ENCODE data around the gene TYW1B. TPM values are rescaled to one million over a fixed set of nuclear protein-coding genes. Genes with fewer than 3 reads are reported as not detected.
"Not testable (repeated sequence)": the region's sequence is repeated elsewhere in the genome, so short reads cannot be mapped to it uniquely, and the experiment has no call there.

TYW1B gene
- total RNA-seq, 3 donors from 2014 or later, result 3.0 to 10.2 (median 7.2) TPM

GRCh38 chr7:72690177-72690576 lies 137.8 kb downstream of the TYW1B start:
- H3K27me3 ChIP-seq; DNase-seq (ENCODE audit: low spot score in 2 of 2); intact Hi-C loops (cut with DNase I; ENCODE audit: low total_unique reads); H3K4me1 ChIP-seq; H3K36me3 ChIP-seq; H3K9me3 ChIP-seq; H3K27ac ChIP-seq; H3K4me3 ChIP-seq: not testable (repeated sequence)

- H3K27me3 ChIP-seq; DNase-seq (ENCODE audit: low spot score in 2 of 2); H3K36me3 ChIP-seq: not testable (repeated sequence)
Measured at GRCh38 chr7:72689344-72689743, 138.7 kb downstream of the TYW1B start.

GRCh38 chr7:72681211-72681610 lies 146.8 kb downstream of the TYW1B start:
- H3K4me1 ChIP-seq; intact Hi-C loops (cut with DNase I; ENCODE audit: low total_unique reads); H3K36me3 ChIP-seq; H3K27ac ChIP-seq; H3K4me3 ChIP-seq; H3K9me3 ChIP-seq; H3K27me3 ChIP-seq; DNase-seq (ENCODE audit: low spot score in 2 of 2): not testable (repeated sequence)

More at GRCh38 chr7:72689344-72689743, 138.7 kb downstream of the TYW1B start:
- intact Hi-C loops (cut with DNase I; ENCODE audit: low total_unique reads); H3K4me3 ChIP-seq; H3K9me3 ChIP-seq; H3K27ac ChIP-seq; H3K4me1 ChIP-seq: not testable (repeated sequence)

- H3K4me3 ChIP-seq; H3K9me3 ChIP-seq; H3K27me3 ChIP-seq; H3K27ac ChIP-seq; DNase-seq (ENCODE audit: low spot score in 2 of 2); H3K36me3 ChIP-seq; H3K4me1 ChIP-seq; intact Hi-C loops (cut with DNase I; ENCODE audit: low total_unique reads): not testable (repeated sequence)
Measured at GRCh38 chr7:72676880-72677279, 151.1 kb downstream of the TYW1B start.

- H3K27ac ChIP-seq; H3K9me3 ChIP-seq; H3K27me3 ChIP-seq; intact Hi-C loops (cut with DNase I; ENCODE audit: low total_unique reads); DNase-seq (ENCODE audit: low spot score in 2 of 2); H3K4me1 ChIP-seq; H3K36me3 ChIP-seq; H3K4me3 ChIP-seq: not testable (repeated sequence)
Measured at GRCh38 chr7:72676086-72676690, 151.8 kb downstream of the TYW1B start.

GRCh38 chr7:72675686-72676085 lies 152.3 kb downstream of the TYW1B start:
- H3K4me1 ChIP-seq; H3K9me3 ChIP-seq; H3K36me3 ChIP-seq; H3K27me3 ChIP-seq; H3K27ac ChIP-seq; intact Hi-C loops (cut with DNase I; ENCODE audit: low total_unique reads); DNase-seq (ENCODE audit: low spot score in 2 of 2); H3K4me3 ChIP-seq: not testable (repeated sequence)

GRCh38 chr7:72674394-72674793 lies 153.6 kb downstream of the TYW1B start:
- Histone ChIP-seq H3K4me3 (no peak overlapping the region), H3K4me1 (no peaks in the 10 kb centered on the region), H3K9me3 (no peaks in the 10 kb centered on the region), H3K36me3 (no peaks in the 10 kb centered on the region), H3K27me3 (no peaks in the 10 kb centered on the region), H3K27ac (no peak overlapping the region)
- no peak for DNase-seq (ENCODE audit: low spot score in 2 of 2)
- intact Hi-C loops (cut with DNase I; ENCODE audit: low total_unique reads), result no loop called here
- TF ChIP-seq CTCF (IDR thresholded peaks at IDR 0.05) (no peak), POLR2A (IDR thresholded peaks at IDR 0.05) (no peak), POLR2AphosphoS5 (IDR thresholded peaks at IDR 0.05) (no peak)

- H3K4me3 ChIP-seq; H3K27ac ChIP-seq; H3K27me3 ChIP-seq; H3K9me3 ChIP-seq; DNase-seq (ENCODE audit: low spot score in 2 of 2); H3K36me3 ChIP-seq; intact Hi-C loops (cut with DNase I; ENCODE audit: low total_unique reads); H3K4me1 ChIP-seq: not testable (repeated sequence)
Measured at GRCh38 chr7:72670850-72671249, 157.2 kb downstream of the TYW1B start.

GRCh38 chr7:72668435-72668834 lies 159.6 kb downstream of the TYW1B start:
- intact Hi-C loops (cut with DNase I; ENCODE audit: low total_unique reads); H3K4me1 ChIP-seq; H3K27me3 ChIP-seq; H3K4me3 ChIP-seq; DNase-seq (ENCODE audit: low spot score in 2 of 2); H3K9me3 ChIP-seq; H3K27ac ChIP-seq; H3K36me3 ChIP-seq: not testable (repeated sequence)

- H3K27ac ChIP-seq; H3K36me3 ChIP-seq; intact Hi-C loops (cut with DNase I; ENCODE audit: low total_unique reads); DNase-seq (ENCODE audit: low spot score in 2 of 2); H3K9me3 ChIP-seq; H3K4me1 ChIP-seq; H3K27me3 ChIP-seq; H3K4me3 ChIP-seq: not testable (repeated sequence)
Measured at GRCh38 chr7:72667049-72667448, 161.0 kb downstream of the TYW1B start.

GRCh38 chr7:72648574-72648973 lies 179.4 kb downstream of the TYW1B start:
- H3K4me1 ChIP-seq; H3K9me3 ChIP-seq; H3K36me3 ChIP-seq; DNase-seq (ENCODE audit: low spot score in 2 of 2); H3K27ac ChIP-seq; H3K4me3 ChIP-seq; intact Hi-C loops (cut with DNase I; ENCODE audit: low total_unique reads); H3K27me3 ChIP-seq: not testable (repeated sequence)

- H3K4me3 ChIP-seq; H3K27ac ChIP-seq; H3K27me3 ChIP-seq; intact Hi-C loops (cut with DNase I; ENCODE audit: low total_unique reads); H3K9me3 ChIP-seq; DNase-seq (ENCODE audit: low spot score in 2 of 2); H3K36me3 ChIP-seq; H3K4me1 ChIP-seq: not testable (repeated sequence)
Measured at GRCh38 chr7:72643708-72644107, 184.3 kb downstream of the TYW1B start.

Data from breast epithelium (tissue), 4 donors.